Stomach (tissue), 9 donors: Measurements from ENCODE around the gene SMIM41. TPM values are rescaled to one million over a fixed set of nuclear protein-coding genes. Genes with fewer than 3 reads are reported as not detected.

Experiments
- DNase-seq, 2 donors: peaks; one replicate each; pipeline versions ENCODE4 v3.0.0 to v3.0.0-alpha.2; 2013 to 2019
- H3K27ac ChIP-seq, 5 donors: fragments of 200-600 bp in 4 of 5; sonication (generic) in 4 of 5; one replicate each; pipeline ENCODE4 v1.5.1; 2013 to 2019; ENCODE audit warnings: mild to moderate bottlenecking in 1 of 5, moderate library complexity in 1 of 5
- H3K27me3 ChIP-seq, 3 donors: fragments of 200-600 bp; sonication (generic); one replicate each; pipeline ENCODE4 v1.5.1; 2017 to 2019; ENCODE audit warnings: mixed run types in 1 of 3
- H3K36me3 ChIP-seq, 4 donors: fragments of 200-600 bp; sonication (generic); 1 replicate in 3 of 4; 2 replicates in 1 of 4; pipeline ENCODE4 v1.5.1; 2016 to 2019
- H3K4me1 ChIP-seq, 4 donors: fragments of 200-600 bp; sonication (generic); one replicate each; pipeline ENCODE4 v1.5.1; 2016 to 2019
- H3K4me3 ChIP-seq, 4 donors: fragments of 200-600 bp; sonication (generic) in 3 of 4; one replicate each; pipeline ENCODE4 v1.5.1; 2016 to 2019; ENCODE audit warnings: mild to moderate bottlenecking in 1 of 4
- H3K9me3 ChIP-seq, 4 donors: fragments of 200-600 bp; sonication (generic); one replicate each; pipeline ENCODE4 v1.5.1; 2016 to 2019
- CTCF ChIP-seq, 7 experiments: fragments of 450-650 bp in 4 of 7; fragments of 200-600 bp in 3 of 7; sonication (generic) in 3 of 7; IDR thresholded peaks; one replicate each; pipeline ENCODE4 v1.5.1; 2016 to 2019; ENCODE audit warnings: antibody characterized with exemption in 7 of 7, control low read depth in 2 of 7, mild to moderate bottlenecking in 1 of 7
- EP300 ChIP-seq: sonication (generic); formaldehyde crosslinking; IDR thresholded peaks from one replicate; pipeline ENCODE4 v1.6.1; 2017; ENCODE audit warnings: antibody characterized with exemption
- POLR2A ChIP-seq, 4 donors: fragments of 450-650 bp; IDR thresholded peaks; one replicate each; pipeline ENCODE4 v1.6.1; 2016; ENCODE audit warnings: antibody characterized with exemption in 4 of 4, control low read depth in 2 of 4, mild to moderate bottlenecking in 1 of 4, moderate library complexity in 1 of 4
- POLR2AphosphoS5 ChIP-seq, 3 donors: sonication (generic); formaldehyde crosslinking; IDR thresholded peaks; one replicate each; pipeline ENCODE4 v1.6.1; 2016; ENCODE audit warnings: antibody characterized with exemption in 3 of 3
- WGBS, 5 donors: extraction: QIAGEN DNeasy Blood & Tissue Kit in 3 of 5; methylation state at CpG; one replicate each; pipeline versions ENCODE4 v1.1.5 to v1.1.7; 2013 to 2018; 5-methylcytosine and 5-hydroxymethylcytosine counted together
- intact Hi-C: fragments of 100-400 bp; cut with DNase I; formaldehyde crosslinking; loops from one replicate; pipeline ENCODE4 v1.15.1; 2023; ENCODE audit warnings: low total_unique reads
- polyA plus RNA-seq, 3 donors: library from polyadenylated mRNA; stranded (reverse); fragments of 200-250 nt; gene quantifications; one replicate each; pipeline ENCODE4 v1.2.3, GENCODE V29; 2013
- total RNA-seq, 5 donors: library from RNA; depleted of rRNA; stranded (reverse); fragments of >200 nt; gene quantifications; one replicate each; pipeline versions ENCODE4 v1.1.0 to v1.2.3, GENCODE V29; 2014 to 2016
- donor health status: healthy with polysubstance abuse.
- donor health status: Bipolar disorder and iron deficiency.
- donor health status: healthy.

The SMIM41 gene
- total and polyA plus RNA-seq, 8 donors, result 1.1 to 21.6 (median 6.5) TPM; not detected in 1

DNA sequence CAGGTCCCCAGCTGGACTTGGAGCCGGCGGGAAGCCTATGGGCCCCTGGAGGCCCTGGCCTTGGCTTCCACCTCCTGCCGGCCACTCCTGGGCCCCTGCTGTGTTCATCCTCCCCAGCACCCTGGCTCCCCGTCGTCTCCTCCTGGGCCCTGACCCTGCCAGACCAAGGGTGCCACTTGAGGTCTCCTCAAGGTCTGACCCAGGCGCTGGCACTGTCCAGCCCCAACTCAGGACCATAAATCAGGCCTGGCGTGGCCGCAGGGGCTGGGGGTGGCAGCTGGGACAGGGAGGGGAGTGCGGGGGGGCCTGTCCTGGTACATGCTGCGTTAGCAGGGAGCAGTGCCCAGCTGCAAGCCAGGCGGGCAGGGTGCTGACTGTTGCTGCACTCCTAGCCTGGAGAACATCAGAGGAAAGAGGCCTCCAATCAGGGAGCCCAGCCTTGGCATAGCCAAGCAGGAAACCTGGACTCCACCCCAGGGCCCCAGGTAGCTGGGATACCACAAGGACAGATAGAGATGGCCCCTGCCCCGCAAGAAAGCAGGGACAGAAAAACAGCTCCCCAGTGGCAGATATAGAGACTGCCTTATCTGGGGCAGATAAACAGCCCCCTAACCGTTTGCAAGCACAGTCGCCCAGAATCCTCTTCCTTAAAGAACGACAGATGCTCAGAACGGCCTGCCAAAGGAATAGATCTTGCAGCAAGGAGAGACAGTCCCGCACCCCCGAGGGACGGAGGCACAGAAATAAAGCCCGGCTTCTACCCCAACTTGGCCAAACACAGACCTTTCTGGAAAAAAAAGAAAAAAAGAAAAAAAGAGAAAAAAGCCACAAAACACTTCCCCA lies 16.2 kb upstream of the SMIM41 start:
- no peak overlapping the region for H3K4me3 ChIP-seq
- DNase-seq, result peak in 1 of 2 donors; percentile 54
- 66 to 74% (median 71%) methylated on average over 17 to 20 of the region's 20 CpGs for WGBS, 5 donors
- peaks cover 6 to 14% (median 11%) of the 10 kb centered on the region in 4 donors for H3K36me3 ChIP-seq
- intact Hi-C loops, result no loop called here
- peak overlapping the region; percentile 16 to 69 (median 57) for H3K27ac ChIP-seq
- H3K9me3 ChIP-seq, result no peaks in the 10 kb centered on the region
- H3K27me3 ChIP-seq, result no peaks in the 10 kb centered on the region
- no peak for TF ChIP-seq EP300
- TF ChIP-seq CTCF (IDR thresholded peaks at IDR 0.05), result no peak
- no peak for TF ChIP-seq POLR2A (IDR thresholded peaks at IDR 0.05)
- TF ChIP-seq POLR2AphosphoS5 (IDR thresholded peaks at IDR 0.05), result no peak
- peaks cover 0 to 15% (median 7%) of the 10 kb centered on the region in 4 donors for H3K4me1 ChIP-seq

DNA sequence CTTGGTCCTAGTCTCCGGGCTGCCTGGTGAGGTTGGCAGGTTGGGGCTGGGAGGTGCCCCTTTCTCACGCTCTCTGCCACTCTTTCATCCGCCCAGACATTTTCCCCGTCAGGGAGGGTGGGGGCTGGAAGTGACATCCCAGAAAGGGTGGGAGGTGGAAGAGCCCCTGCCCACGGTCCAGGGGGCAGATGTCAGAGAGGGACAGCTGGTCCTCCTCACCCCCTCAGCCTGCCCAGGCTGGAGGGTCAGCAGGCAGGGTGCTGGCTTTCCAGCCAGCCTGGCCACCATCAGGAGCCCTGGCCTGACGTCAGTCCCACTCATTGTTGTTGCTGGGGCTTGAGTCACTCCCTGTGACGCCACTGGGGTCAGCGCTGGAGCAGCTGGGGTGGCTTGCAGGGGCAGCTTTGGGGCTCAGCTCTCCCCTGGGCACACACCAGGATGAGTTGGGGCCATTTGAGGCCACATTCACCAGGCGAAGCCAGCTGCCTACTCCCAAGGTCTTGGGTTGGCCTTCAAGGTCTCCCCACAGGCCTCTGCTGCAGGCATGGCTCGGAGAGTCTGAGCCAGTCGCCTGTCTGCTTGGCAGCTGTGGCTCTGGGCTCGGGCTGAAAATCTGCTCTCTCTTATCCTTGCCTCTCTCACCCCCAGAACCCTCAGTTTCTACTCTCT lies 15.4 kb upstream of the SMIM41 start:
- H3K9me3 ChIP-seq, result no peaks in the 10 kb centered on the region
- no peak overlapping the region for H3K4me3 ChIP-seq
- 67 to 84% (median 74%) methylated on average over 12 of the region's 12 CpGs for WGBS, 5 donors
- TF ChIP-seq CTCF (IDR thresholded peaks at IDR 0.05), result no peak
- no peak for TF ChIP-seq POLR2A (IDR thresholded peaks at IDR 0.05)
- TF ChIP-seq POLR2AphosphoS5 (IDR thresholded peaks at IDR 0.05), result no peak
- TF ChIP-seq EP300, result no peak
- H3K27ac ChIP-seq, result peak overlapping the region; percentile 7 to 69 (median 57)
- peaks cover 4 to 11% (median 8%) of the 10 kb centered on the region in 4 donors for H3K4me1 ChIP-seq
- DNase-seq, result peak in 1 of 2 donors; percentile 59
- peaks cover 0 to 6% (median 3%) of the 10 kb centered on the region in 4 donors for H3K36me3 ChIP-seq
- H3K27me3 ChIP-seq, result no peaks in the 10 kb centered on the region
- intact Hi-C loops, result no loop called here

GRCh38 chr12:52066346-52067080 lies 13.0 kb upstream of the SMIM41 start:
- Histone ChIP-seq H3K4me3 (no peak overlapping the region), H3K4me1 (peaks cover 20 to 26% (median 22%) of the 10 kb centered on the region in 4 donors), H3K27me3 (no peaks in the 10 kb centered on the region), H3K9me3 (no peaks in the 10 kb centered on the region), H3K36me3 (no peaks in the 10 kb centered on the region), H3K27ac (no peak overlapping the region)
- intact Hi-C loops, result no loop called here
- 56 to 74% (median 60%) methylated on average over 8 of the region's 8 CpGs for WGBS, 5 donors
- no peak for TF ChIP-seq EP300
- TF ChIP-seq POLR2A (IDR thresholded peaks at IDR 0.05), result no peak
- TF ChIP-seq CTCF (IDR thresholded peaks at IDR 0.05), result no peak
- TF ChIP-seq POLR2AphosphoS5 (IDR thresholded peaks at IDR 0.05), result no peak
- no peak for DNase-seq

GRCh38 chr12:52067081-52067374 lies 12.5 kb upstream of the SMIM41 start:
- Histone ChIP-seq H3K9me3 (no peaks in the 10 kb centered on the region), H3K27ac (no peak overlapping the region), H3K4me3 (no peak overlapping the region), H3K27me3 (no peaks in the 10 kb centered on the region), H3K36me3 (peaks cover 0 to 2% (median under 1%) of the 10 kb centered on the region in 4 donors), H3K4me1 (peaks cover 22 to 27% (median 26%) of the 10 kb centered on the region in 4 donors)
- intact Hi-C loops, result no loop called here
- WGBS, 5 donors, result 54 to 72% (median 60%) methylated on average over 3 of the region's 3 CpGs
- DNase-seq, result no peak
- TF ChIP-seq CTCF (IDR thresholded peaks at IDR 0.05) (no peak), POLR2AphosphoS5 (IDR thresholded peaks at IDR 0.05) (no peak), EP300 (no peak), POLR2A (IDR thresholded peaks at IDR 0.05) (no peak)
